Osteoblast (primary cell): ENCODE results near the gene PLEKHA6. TPM values are rescaled to one million over a fixed set of nuclear protein-coding genes. Genes with fewer than 3 reads are reported as not detected.

Experiments used
- DNase-seq: peaks from one replicate; pipeline ENCODE4 v3.0.0; 2011; ENCODE audit warnings: low spot score, mixed read lengths; ENCODE audit not compliant: insufficient read length; ENCODE audit errors: missing footprints
- H2AFZ ChIP-seq: 2 replicates; pipeline ENCODE4 v1.6.0; 2011; ENCODE audit warnings: mild to moderate bottlenecking, low read length
- H3K27ac ChIP-seq: 2 replicates; pipeline ENCODE4 v1.5.1; 2011; ENCODE audit warnings: mild to moderate bottlenecking, low read depth, low read length, moderate library complexity
- H3K27me3 ChIP-seq: 2 replicates; pipeline ENCODE4 v1.6.0; 2012; ENCODE audit warnings: mild to moderate bottlenecking, control low read depth, inconsistent platforms, low read length, moderate library complexity; ENCODE audit not compliant: insufficient read depth
- H3K36me3 ChIP-seq: 2 replicates; pipeline ENCODE4 v1.5.1; 2011; ENCODE audit warnings: mild to moderate bottlenecking, low read length, control low read depth, moderate library complexity; ENCODE audit not compliant: insufficient read depth
- H3K4me1 ChIP-seq: 2 replicates; pipeline ENCODE4 v1.5.1; 2011; ENCODE audit warnings: mild to moderate bottlenecking, low read length, control low read depth, moderate library complexity; ENCODE audit not compliant: insufficient read depth
- H3K4me2 ChIP-seq: 2 replicates; pipeline ENCODE4 v1.6.0; 2011; ENCODE audit warnings: mild to moderate bottlenecking, low read length; ENCODE audit not compliant: insufficient read depth
- H3K4me3 ChIP-seq: fragments of 200-600 bp; sonication (generic); 3 replicates; pipeline ENCODE4 v1.5.1; 2012; ENCODE audit warnings: mild to moderate bottlenecking, low read length, inconsistent platforms; ENCODE audit not compliant: insufficient read depth
- H3K79me2 ChIP-seq: 2 replicates; pipeline ENCODE4 v1.6.0; 2012; ENCODE audit warnings: mild to moderate bottlenecking, low read length, control low read depth, inconsistent platforms; ENCODE audit not compliant: insufficient read depth
- H3K9me3 ChIP-seq: 2 replicates; pipeline ENCODE4 v1.5.1; 2011; ENCODE audit warnings: low read depth, low read length, control low read depth
- H4K20me1 ChIP-seq: 2 replicates; pipeline ENCODE4 v1.6.0; 2012; ENCODE audit warnings: mild to moderate bottlenecking, low read length, control low read depth; ENCODE audit not compliant: insufficient read depth
- total RNA-seq: library from RNA; depleted of rRNA; stranded (reverse); fragments of >200 nt; gene quantifications from 2 replicates; pipeline ENCODE4 v1.2.3, GENCODE V29; 2012
- TF ChIP-seq, protein P1 (sequence below): IDR thresholded peaks from 2 replicates; pipeline ENCODE4 v1.5.1; 2011; ENCODE audit warnings: mild to moderate bottlenecking, low read depth, low read length, moderate library complexity; ENCODE audit errors: extremely low read depth

The PLEKHA6 gene
- total RNA-seq, 1 donor, result 0.36 TPM

GRCh38 chr1:204274446-204274845, 85.3 kb downstream of the PLEKHA6 start:
- Histone ChIP-seq H2AFZ (no peak overlapping the region), H3K4me3 (no peak overlapping the region), H3K27me3 (peaks cover 94% of the 10 kb centered on the region), H3K4me2 (no peak overlapping the region), H3K36me3 (no peaks in the 10 kb centered on the region), H3K9me3 (no peaks in the 10 kb centered on the region), H3K27ac (no peak overlapping the region), H4K20me1 (no peaks in the 10 kb centered on the region), H3K79me2 (no peaks in the 10 kb centered on the region), H3K4me1 (no peaks in the 10 kb centered on the region)
- TF ChIP-seq, protein P1, sequence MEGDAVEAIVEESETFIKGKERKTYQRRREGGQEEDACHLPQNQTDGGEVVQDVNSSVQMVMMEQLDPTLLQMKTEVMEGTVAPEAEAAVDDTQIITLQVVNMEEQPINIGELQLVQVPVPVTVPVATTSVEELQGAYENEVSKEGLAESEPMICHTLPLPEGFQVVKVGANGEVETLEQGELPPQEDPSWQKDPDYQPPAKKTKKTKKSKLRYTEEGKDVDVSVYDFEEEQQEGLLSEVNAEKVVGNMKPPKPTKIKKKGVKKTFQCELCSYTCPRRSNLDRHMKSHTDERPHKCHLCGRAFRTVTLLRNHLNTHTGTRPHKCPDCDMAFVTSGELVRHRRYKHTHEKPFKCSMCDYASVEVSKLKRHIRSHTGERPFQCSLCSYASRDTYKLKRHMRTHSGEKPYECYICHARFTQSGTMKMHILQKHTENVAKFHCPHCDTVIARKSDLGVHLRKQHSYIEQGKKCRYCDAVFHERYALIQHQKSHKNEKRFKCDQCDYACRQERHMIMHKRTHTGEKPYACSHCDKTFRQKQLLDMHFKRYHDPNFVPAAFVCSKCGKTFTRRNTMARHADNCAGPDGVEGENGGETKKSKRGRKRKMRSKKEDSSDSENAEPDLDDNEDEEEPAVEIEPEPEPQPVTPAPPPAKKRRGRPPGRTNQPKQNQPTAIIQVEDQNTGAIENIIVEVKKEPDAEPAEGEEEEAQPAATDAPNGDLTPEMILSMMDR, result no peak
- DNase-seq, result peak; percentile 82

- no peak for DNase-seq
- TF ChIP-seq, protein P1, result no peak
- Histone ChIP-seq H3K4me1 (no peaks in the 10 kb centered on the region), H3K27me3 (peaks cover 81% of the 10 kb centered on the region), H2AFZ (no peak overlapping the region), H3K36me3 (no peaks in the 10 kb centered on the region), H4K20me1 (no peaks in the 10 kb centered on the region), H3K79me2 (no peaks in the 10 kb centered on the region), H3K4me2 (no peak overlapping the region), H3K27ac (no peak overlapping the region), H3K4me3 (no peak overlapping the region), H3K9me3 (no peaks in the 10 kb centered on the region)
Observed at GRCh38 chr1:204272505-204272904, 87.2 kb downstream of the PLEKHA6 start.

- H3K4me3 ChIP-seq, result no peak overlapping the region
- no peaks in the 10 kb centered on the region for H3K36me3 ChIP-seq
- no peaks in the 10 kb centered on the region for H3K4me1 ChIP-seq
- no peaks in the 10 kb centered on the region for H4K20me1 ChIP-seq
- no peak overlapping the region for H2AFZ ChIP-seq
- H3K27me3 ChIP-seq, result peaks cover 76% of the 10 kb centered on the region
- TF ChIP-seq, protein P1, result no peak
- no peak for DNase-seq
- no peaks in the 10 kb centered on the region for H3K79me2 ChIP-seq
- no peaks in the 10 kb centered on the region for H3K9me3 ChIP-seq
- no peak overlapping the region for H3K4me2 ChIP-seq
- no peak overlapping the region for H3K27ac ChIP-seq
Observed at GRCh38 chr1:204271970-204272369, 87.8 kb downstream of the PLEKHA6 start.

DNA sequence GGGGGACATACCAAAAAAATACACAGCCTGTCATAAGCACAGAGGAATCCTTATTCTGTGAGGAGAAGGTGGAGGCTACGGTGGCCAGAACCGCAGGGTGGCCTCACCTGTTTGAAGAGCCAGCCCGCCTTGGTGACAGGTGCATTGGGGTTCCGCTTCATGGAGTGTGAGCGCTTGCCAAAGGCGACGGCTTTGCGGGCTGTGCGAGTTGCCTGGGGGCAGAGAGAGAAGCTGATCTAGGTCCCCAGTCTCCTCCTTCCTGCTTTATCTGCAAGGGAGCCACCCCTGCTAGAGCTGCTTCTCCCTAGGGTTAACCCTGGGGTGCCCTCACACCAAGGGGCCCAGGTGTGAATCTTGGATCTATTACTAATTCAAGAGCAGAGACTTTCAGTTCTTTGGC, 91.6 kb downstream of the PLEKHA6 start:
- H3K4me2 ChIP-seq, result no peak overlapping the region
- no peak for DNase-seq
- H2AFZ ChIP-seq, result no peak overlapping the region
- H4K20me1 ChIP-seq, result no peaks in the 10 kb centered on the region
- no peaks in the 10 kb centered on the region for H3K9me3 ChIP-seq
- H3K4me3 ChIP-seq, result no peak overlapping the region
- no peak overlapping the region for H3K27ac ChIP-seq
- peaks cover 60% of the 10 kb centered on the region for H3K27me3 ChIP-seq
- TF ChIP-seq, protein P1, result no peak
- H3K79me2 ChIP-seq, result no peaks in the 10 kb centered on the region
- no peaks in the 10 kb centered on the region for H3K36me3 ChIP-seq
- H3K4me1 ChIP-seq, result no peaks in the 10 kb centered on the region
